Urinary bladder (tissue), 4 donors: ENCODE results near the gene PON3. TPM values are rescaled to one million over a fixed set of nuclear protein-coding genes. Genes with fewer than 3 reads are reported as not detected.
A peak's percentile ranks its signal among the peaks of the same experiment; 100 is the strongest.
"Not testable (repeated sequence)": the region's sequence is repeated elsewhere in the genome, so short reads cannot be mapped to it uniquely, and the experiment has no call there.

ENCODE experiments used
- DNase-seq: peaks from one replicate; pipeline ENCODE4 v3.0.0-alpha.2; 2015; ENCODE audit errors: extremely low spot score
- H3K27ac ChIP-seq: one replicate; pipeline ENCODE4 v1.5.1; 2013; ENCODE audit warnings: low read depth, mild to moderate bottlenecking, moderate library complexity
- H3K36me3 ChIP-seq: one replicate; pipeline ENCODE4 v1.6.1; 2013; ENCODE audit warnings: mild to moderate bottlenecking, moderate library complexity; ENCODE audit not compliant: insufficient read depth
- H3K4me1 ChIP-seq: one replicate; pipeline ENCODE4 v1.6.1; 2013; ENCODE audit warnings: mild to moderate bottlenecking, moderate library complexity; ENCODE audit not compliant: insufficient read depth
- H3K4me3 ChIP-seq: one replicate; pipeline ENCODE4 v1.5.1; 2013; ENCODE audit warnings: low read depth, low read length
- WGBS: extraction: QIAGEN DNeasy Blood & Tissue Kit; methylation state at CpG from one replicate; pipeline ENCODE4 v1.1.7; 2013; 5-methylcytosine and 5-hydroxymethylcytosine counted together
- polyA plus RNA-seq: library from polyadenylated mRNA; stranded (reverse); fragments of 200-250 nt; gene quantifications from one replicate; pipeline ENCODE4 v1.2.3, GENCODE V29; 2013
- total RNA-seq: library from RNA; depleted of rRNA; stranded (reverse); fragments of >200 nt; gene quantifications from one replicate; pipeline ENCODE4 v1.2.3, GENCODE V29; 2014
- donor health status: healthy with polysubstance abuse.
- donor health status: healthy.

Gene PON3
- total and polyA plus RNA-seq, 2 donors = 3.7 TPM

DNA sequence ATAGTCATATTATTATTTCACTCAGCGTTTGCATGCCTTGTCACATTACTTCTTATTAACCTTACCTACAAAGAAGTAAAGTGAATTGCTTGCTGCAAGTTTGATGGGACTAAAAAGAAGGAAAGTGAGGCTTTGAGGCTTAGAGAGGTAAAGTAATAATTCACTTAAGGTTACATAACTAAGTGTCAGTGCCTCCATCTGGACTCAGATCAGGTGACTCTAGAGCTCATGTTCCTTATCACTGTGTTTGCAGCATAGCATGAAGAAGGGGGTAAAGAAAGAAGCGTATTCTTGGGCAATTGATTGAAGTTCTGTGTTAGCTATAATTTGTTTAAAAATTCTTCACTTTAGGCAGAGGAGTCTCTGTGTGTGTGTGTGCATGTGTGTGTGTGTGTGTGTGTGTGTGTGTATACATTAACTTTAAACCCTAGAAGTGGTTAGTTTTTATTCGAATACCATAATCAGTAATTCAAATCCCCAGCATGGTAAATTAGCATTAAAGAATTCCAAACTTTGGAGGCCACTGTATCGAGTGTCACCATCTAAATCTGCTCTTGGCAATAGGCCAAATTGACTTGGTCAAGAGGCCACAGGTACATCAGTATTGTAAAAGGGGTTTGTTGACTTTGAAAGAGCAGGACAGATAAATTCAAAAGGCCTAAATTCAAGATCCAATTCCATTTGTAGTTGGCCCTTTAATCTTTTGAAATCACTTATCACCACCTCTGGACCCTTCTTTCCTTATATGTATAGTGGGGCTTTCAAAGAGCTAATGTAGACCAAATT lies 2.2 kb upstream of the PON3 start:
- DNase-seq = no peak
- Histone ChIP-seq H3K27ac (no peak overlapping the region), H3K4me1 (no peaks in the 10 kb centered on the region), H3K36me3 (no peaks in the 10 kb centered on the region), H3K4me3 (no peak overlapping the region)
- 81% methylated on average over 4 of the region's 4 CpGs for WGBS

DNA sequence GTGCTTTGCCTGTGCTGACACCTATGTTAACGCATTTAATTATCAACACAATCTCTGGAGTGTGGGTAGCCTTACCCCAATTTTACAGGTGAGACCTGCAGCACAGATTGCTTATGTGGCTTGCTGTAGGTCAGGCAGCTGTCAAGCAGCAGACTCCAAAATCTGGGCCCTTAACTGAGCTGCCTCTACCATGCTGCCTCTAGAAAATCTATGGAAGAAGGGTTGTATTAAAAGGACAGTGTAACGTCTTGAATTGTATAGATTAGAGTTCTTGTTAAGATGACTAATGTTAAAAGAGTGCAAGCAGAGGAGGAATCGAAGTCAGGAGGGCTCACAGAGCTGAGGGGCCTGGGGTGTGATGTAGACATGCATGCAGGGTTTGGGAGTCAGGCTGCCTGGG lies 1.2 kb upstream of the PON3 start:
- Histone ChIP-seq H3K27ac (no peak overlapping the region), H3K36me3 (no peaks in the 10 kb centered on the region), H3K4me3 (peak overlapping the region; percentile 61), H3K4me1 (no peaks in the 10 kb centered on the region)
- no peak for DNase-seq
- 76% methylated on average over 3 of the region's 3 CpGs for WGBS

DNA sequence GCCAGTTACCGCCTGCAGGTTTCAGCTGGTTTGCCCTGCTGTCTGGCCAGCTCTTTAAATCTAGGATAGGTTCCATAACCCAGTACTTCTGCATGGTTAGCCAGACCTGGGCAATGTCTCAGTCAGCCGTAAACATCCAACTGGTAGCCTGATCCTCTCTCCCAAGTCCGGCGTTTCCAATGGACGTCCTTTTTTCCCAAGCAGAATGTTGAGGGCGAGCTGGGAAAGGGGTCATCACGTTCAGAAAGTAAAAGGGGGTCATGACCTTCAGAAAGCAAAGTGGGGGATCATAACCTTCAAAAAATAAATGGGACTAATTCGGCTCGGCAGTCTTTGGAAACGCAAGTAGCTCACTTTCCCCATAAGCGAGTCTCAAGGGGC lies 430 bp downstream of the PON3 start:
- 75% methylated on average over 11 of the region's 11 CpGs for WGBS
- Histone ChIP-seq H3K27ac (no peak overlapping the region), H3K4me1 (no peaks in the 10 kb centered on the region), H3K4me3 (peak overlapping the region; percentile 61), H3K36me3 (no peaks in the 10 kb centered on the region)
- DNase-seq = no peak

DNA sequence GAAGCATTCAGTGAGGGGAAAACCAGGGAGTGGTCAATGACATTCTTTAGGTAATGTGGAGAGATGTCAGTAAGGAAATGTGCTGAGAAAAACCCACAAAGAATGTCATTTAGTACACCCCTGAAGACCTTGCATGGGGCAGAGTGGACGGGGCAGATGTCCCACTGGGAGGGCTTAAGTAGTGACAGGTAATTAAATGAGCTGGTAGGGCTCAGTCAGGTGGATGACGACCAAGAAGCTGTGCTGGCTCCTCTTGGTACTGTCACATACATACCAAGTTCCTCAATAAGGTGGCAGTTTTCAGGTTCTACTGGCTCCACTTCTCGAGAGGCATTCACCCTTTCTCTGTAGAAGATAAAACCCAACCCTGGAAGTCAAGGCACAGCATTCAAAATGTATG lies 1.8 kb downstream of the PON3 start:
- DNase-seq = no peak
- Histone ChIP-seq H3K27ac (no peak overlapping the region), H3K4me1 (no peaks in the 10 kb centered on the region), H3K36me3 (no peaks in the 10 kb centered on the region), H3K4me3 (no peak overlapping the region)
- 88% methylated on average over 3 of the region's 3 CpGs for WGBS

DNA sequence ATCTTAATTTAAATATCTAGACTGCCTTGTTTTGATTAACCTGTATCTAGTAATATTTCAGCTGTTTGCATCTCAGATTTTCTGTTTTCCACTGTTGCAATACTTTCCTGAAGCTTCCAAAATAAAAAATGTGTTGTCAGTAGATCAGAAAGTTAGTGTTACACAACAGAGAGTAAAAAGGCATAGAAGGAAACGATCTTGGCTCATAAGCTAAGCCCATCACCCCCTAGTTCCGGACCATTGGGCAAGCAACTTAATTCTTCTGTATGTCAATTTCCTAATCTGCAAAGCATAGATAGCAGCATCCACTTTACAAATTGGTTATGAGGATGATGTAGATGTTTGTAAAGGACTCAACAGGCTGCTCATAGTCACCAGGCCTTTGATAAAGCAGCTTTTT lies 4.4 kb downstream of the PON3 start:
- H3K27ac ChIP-seq = no peak overlapping the region
- 62% methylated on average over 2 of the region's 2 CpGs for WGBS

DNA sequence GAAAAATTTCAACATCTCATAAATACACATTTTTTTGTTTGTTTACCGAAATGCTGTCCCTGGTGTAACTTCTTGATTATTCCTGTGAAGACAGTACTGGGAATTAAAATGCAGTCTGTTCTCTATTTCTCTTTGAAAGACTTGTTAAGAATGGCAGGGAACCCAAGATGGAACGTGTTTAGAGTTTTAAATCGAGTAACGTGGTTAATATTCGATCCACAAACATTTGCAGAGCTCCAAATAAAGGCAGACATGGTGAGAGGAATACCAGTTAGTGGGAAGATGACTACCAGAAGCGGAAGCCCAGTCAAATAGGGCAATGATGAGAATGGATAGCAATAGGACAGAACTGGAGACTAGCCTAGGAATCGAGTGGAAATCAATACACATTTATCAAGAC lies 6.7 kb downstream of the PON3 start:
- Histone ChIP-seq H3K27ac (no peak overlapping the region), H3K4me3 (no peak overlapping the region), H3K4me1 (no peaks in the 10 kb centered on the region), H3K36me3 (no peaks in the 10 kb centered on the region)
- 92% methylated on average over 7 of the region's 7 CpGs for WGBS
- no peak for DNase-seq

More for the DNA sequence above, 4.4 kb downstream of the PON3 start:
- DNase-seq = no peak
- H3K36me3 ChIP-seq = no peaks in the 10 kb centered on the region
- no peak overlapping the region for H3K4me3 ChIP-seq
- H3K4me1 ChIP-seq = no peaks in the 10 kb centered on the region

DNA sequence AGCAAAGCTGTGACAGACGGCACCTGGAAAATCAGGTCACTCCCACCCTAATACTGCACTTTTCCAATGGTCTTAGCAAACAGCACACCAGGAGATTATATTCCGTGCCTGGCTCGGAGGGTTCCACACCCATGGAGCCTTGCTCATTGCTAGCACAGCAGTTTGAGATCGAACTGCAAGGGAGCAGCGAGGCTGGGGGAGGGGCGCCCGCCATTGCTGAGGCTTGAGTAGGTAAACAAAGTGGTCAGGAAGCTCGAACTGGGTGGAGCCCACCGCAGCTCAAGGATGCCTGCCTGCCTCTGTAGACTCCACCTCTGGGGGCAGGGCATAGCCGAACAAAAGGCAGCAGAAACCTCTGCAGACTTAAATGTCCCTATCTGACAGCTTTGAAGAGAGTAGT lies 16.7 kb downstream of the PON3 start:
- 89% methylated on average over 10 of the region's 10 CpGs for WGBS

DNA sequence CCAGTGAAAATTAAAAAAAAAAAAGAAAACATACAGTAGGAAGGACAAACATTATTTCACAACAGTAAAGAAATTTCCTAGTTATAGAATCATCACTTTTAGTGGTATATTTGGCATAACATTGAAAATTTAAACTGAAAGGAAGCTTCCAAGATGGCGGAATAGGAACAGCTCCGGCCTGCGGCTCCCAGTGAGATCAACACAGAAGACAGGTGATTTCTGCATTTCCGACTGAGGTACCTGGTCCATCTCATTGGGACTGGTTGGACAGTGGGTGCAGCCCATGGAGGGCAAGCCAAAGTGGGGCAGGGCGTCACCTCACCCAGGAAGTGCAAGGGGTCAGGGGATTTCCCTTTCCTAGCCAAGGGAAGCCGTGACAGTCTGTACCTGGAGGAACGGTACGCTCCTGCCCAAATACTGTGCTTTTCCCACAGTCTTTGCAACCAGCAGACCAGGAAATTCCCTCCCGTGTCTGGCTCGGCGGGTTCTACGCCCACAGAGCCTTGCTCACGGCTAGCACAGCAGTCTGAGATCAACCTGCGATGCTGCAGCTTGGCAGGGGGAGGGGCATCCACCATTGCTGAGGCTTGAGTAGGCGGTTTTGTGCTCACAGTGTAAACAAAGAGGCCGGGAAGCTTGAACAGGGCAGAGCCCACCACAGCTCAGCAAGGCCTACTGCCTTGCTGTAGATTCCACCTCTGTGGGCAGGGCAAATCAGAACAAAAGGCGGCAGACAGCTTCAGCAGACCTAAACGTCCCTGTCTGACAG lies 19.4 kb downstream of the PON3 start:
- no peak for DNase-seq
- Histone ChIP-seq H3K4me3 (no peak overlapping the region), H3K36me3 (no peaks in the 10 kb centered on the region), H3K27ac (no peak overlapping the region), H3K4me1 (no peaks in the 10 kb centered on the region)
- WGBS = 84% methylated on average over 18 of the region's 18 CpGs

More for the DNA sequence above, 16.7 kb downstream of the PON3 start:
- not testable (repeated sequence) for H3K27ac ChIP-seq, H3K4me3 ChIP-seq, H3K4me1 ChIP-seq, H3K36me3 ChIP-seq, DNase-seq

DNA sequence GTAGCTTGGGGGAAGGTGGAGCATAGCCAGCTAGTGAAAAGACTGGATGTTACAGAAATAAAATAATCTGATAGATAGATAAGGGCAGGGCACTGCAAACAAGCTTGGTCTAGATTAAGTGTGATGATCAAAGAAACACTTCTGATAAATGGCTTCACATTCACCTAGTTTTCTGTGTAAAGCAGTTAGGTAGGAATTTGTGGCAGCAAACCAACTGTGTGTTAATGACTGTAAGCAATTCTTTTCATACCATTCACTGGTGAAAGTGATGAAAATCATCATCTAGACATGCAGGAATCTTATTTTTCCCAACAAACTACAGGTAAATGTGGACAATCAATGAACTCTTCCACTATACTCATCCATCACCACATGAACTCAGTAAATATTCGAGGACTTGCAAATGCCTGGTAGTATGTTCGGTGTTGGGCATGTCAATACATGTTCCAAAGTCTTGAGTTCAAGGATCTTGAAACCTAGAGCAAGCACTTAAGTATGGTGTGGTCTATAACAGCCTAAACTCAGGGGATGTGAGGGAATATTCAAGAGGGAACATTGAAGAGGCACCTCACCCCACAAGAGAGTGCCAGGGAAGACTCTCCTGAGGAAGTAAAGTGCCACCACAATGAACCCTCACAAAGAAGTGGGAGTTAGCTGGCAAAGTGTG lies 20.5 kb downstream of the PON3 start:
- H3K4me1 ChIP-seq = no peaks in the 10 kb centered on the region
- 87% methylated on average over 2 of the region's 2 CpGs for WGBS

DNA sequence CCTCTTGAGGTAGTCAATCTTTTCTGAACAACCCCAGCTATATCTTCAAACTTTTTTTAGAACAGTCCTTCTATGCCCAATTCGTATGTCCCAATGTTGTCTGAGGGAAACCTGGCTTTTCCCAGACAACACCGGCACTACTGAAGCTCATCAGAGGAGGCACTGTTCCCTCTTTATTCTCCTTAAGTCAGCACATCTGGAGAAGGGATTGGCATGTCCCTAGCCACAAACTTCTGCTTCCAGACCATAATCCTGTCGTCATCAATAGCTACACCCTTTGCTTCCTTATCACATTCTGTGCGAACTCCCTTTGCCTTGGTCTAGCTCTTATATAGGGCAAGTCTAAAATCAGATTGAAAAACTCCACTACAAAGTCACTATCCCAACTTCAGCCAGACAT lies 22.9 kb downstream of the PON3 start:
- no peak for DNase-seq
- Histone ChIP-seq H3K4me1 (no peaks in the 10 kb centered on the region), H3K27ac (no peak overlapping the region), H3K36me3 (no peaks in the 10 kb centered on the region), H3K4me3 (no peak overlapping the region)
- 83% methylated on average over 4 of the region's 4 CpGs for WGBS

More for the DNA sequence above, 20.5 kb downstream of the PON3 start:
- H3K27ac ChIP-seq = no peak overlapping the region
- H3K4me3 ChIP-seq = no peak overlapping the region
- H3K36me3 ChIP-seq = no peaks in the 10 kb centered on the region
- no peak for DNase-seq

DNA sequence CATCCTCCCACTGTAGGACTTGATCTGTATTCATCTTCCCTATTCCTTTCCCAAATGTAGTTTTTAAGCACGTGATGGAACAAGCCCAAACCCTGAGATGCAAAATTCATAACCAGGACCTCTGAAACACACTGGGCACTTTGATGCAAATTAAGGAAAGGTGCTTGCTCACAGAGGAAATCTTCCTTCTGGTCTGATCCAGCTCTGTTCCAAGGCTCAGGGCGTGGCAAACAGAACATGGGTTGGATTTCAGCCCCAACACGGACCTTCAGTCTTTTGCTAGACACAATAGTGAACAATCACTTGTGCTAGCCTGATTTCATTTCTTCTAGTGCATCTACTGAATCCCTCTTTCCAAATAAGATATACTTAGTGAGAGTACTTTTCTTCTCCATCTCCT lies 27.9 kb downstream of the PON3 start:
- Histone ChIP-seq H3K36me3 (no peaks in the 10 kb centered on the region), H3K27ac (no peak overlapping the region), H3K4me1 (no peaks in the 10 kb centered on the region), H3K4me3 (no peak overlapping the region)
- no peak for DNase-seq
- WGBS = 82% methylated on average over 3 of the region's 3 CpGs

DNA sequence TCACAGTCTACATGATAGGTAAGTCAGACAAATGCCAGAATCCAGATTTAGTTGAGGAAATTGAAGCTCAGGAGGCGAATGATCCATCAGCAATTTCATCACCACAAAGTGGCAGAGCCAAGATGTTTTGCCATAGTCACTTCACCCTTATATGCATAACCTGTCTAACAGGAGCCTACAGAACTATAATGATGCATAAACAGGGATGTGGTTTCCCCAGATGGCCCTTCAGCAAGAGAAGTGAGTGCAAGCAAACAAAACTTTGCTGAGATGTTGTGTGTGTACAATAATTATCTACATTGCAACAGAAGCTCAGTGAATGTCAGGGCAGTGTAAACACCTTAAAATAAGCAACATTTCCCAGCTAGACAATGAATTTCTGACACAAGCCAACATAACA lies 28.6 kb downstream of the PON3 start:
- no peaks in the 10 kb centered on the region for H3K36me3 ChIP-seq
- no peak overlapping the region for H3K27ac ChIP-seq
- 87% methylated on average over 1 of the region's 1 CpG for WGBS
- H3K4me3 ChIP-seq = no peak overlapping the region
- H3K4me1 ChIP-seq = no peaks in the 10 kb centered on the region
- DNase-seq = no peak

DNA sequence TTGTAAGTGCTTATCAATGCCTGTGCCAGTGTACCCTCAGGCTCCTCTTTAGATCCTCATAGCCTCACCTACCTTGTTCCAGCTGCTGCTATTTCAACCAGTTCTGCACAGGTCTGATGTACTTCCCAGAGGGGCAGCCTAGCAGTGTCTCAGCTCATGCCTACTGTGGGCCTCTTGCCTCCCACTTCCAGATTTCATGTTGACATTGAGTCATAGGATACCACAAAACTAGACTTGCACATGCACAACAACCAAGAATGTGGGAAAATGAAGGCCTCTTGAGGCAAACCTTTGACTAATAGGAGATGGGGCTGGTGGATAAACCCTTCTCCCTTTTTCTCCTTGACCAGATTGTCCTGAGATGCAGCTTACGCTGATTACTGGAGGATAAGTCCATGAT lies 31.0 kb downstream of the PON3 start:
- DNase-seq = no peak
- H3K36me3 ChIP-seq = no peaks in the 10 kb centered on the region
- H3K4me3 ChIP-seq = no peak overlapping the region
- H3K27ac ChIP-seq = no peak overlapping the region
- no peaks in the 10 kb centered on the region for H3K4me1 ChIP-seq
- whole genome bisulfite sequencing = 100% methylated on average over 1 of the region's 1 CpG

DNA sequence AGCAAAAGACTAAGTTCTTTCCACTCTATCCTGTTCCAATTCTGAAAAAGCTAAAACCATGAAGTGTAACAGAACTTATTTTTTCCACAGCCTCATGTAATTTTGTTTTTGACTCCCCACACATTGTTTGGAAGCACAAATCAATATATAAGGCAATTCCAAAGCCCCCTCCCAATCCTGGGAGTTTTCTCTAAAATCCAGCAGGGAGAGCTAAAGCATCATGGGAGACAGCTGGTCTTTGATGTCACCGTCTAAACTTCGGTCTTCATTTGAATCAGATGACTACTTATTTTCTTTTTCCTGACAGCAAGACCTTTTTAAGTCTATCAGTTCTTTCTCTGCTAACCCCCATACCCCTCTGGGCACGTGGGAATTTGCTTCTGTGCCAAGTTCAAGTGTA lies 38.6 kb downstream of the PON3 start:
- no peak for DNase-seq
- 56% methylated on average over 3 of the region's 3 CpGs for WGBS

More for the DNA sequence above, 38.6 kb downstream of the PON3 start:
- no peak overlapping the region for H3K4me3 ChIP-seq
- no peaks in the 10 kb centered on the region for H3K36me3 ChIP-seq
- no peaks in the 10 kb centered on the region for H3K4me1 ChIP-seq
- no peak overlapping the region for H3K27ac ChIP-seq
